ENCODE measurements around the gene PAM. TPM values are rescaled to one million over a fixed set of nuclear protein-coding genes. Genes with fewer than 3 reads are reported as not detected.

Gene PAM
- total RNA-seq, 6 experiments from 2014 or later, result 10.9 to 22.7 (median 16.8) TPM

- Histone ChIP-seq H3K27ac (no peak overlapping the region), H3K4me1 (no peaks in the 10 kb centered on the region), H3K36me3 (no peaks in the 10 kb centered on the region), H3K4me3 (no peak overlapping the region), H3K27me3 (no peaks in the 10 kb centered on the region), H3K9me3 (no peaks in the 10 kb centered on the region)
- ATAC-seq (no peak), DNase-seq (no peak)
- 87% methylated on average over 6 of the region's 6 CpGs for WGBS (ENCODE audit: insufficient coverage, low coverage, low lambda C conversion rate, missing lambda C conversion rate)
- intact Hi-C loops (cut with DNase I), result no loop called here
- TF ChIP-seq CTCF (IDR thresholded peaks at IDR 0.05) (no peak), POLR2A (IDR thresholded peaks at IDR 0.05) (no peak)
Measured at GRCh38 chr5:102857076-102857818, 102.1 kb downstream of the PAM start.

GRCh38 chr5:102858221-102858620 lies 103.1 kb downstream of the PAM start:
- Histone ChIP-seq H3K4me3 (no peak overlapping the region), H3K4me1 (no peaks in the 10 kb centered on the region), H3K36me3 (no peaks in the 10 kb centered on the region), H3K27ac (no peak overlapping the region), H3K9me3 (no peaks in the 10 kb centered on the region), H3K27me3 (no peaks in the 10 kb centered on the region)
- WGBS (ENCODE audit: insufficient coverage, low coverage, low lambda C conversion rate, missing lambda C conversion rate), result 100% methylated on average over 1 of the region's 1 CpG
- intact Hi-C loops (cut with DNase I), result no loop called here
- TF ChIP-seq CTCF (IDR thresholded peaks at IDR 0.05) (no peak), POLR2A (IDR thresholded peaks at IDR 0.05) (no peak)
- ATAC-seq (no peak), DNase-seq (no peak)

GRCh38 chr5:102858808-102859207 lies 103.7 kb downstream of the PAM start:
- Histone ChIP-seq H3K9me3 (no peaks in the 10 kb centered on the region), H3K27me3 (no peaks in the 10 kb centered on the region), H3K4me3 (no peak overlapping the region), H3K27ac (no peak overlapping the region), H3K4me1 (no peaks in the 10 kb centered on the region), H3K36me3 (no peaks in the 10 kb centered on the region)
- TF ChIP-seq CTCF (IDR thresholded peaks at IDR 0.05) (no peak), POLR2A (IDR thresholded peaks at IDR 0.05) (no peak)
- 68% methylated on average over 4 of the region's 4 CpGs for WGBS (ENCODE audit: insufficient coverage, low coverage, low lambda C conversion rate, missing lambda C conversion rate)
- DNase-seq (no peak), ATAC-seq (no peak)
- intact Hi-C loops (cut with DNase I), result no loop called here

GRCh38 chr5:102860035-102860434 lies 104.9 kb downstream of the PAM start:
- no peak for ATAC-seq
- 79% methylated on average over 3 of the region's 3 CpGs for WGBS (ENCODE audit: insufficient coverage, low coverage, low lambda C conversion rate, missing lambda C conversion rate)

More at GRCh38 chr5:102860035-102860434, 104.9 kb downstream of the PAM start:
- Histone ChIP-seq H3K4me3 (no peak overlapping the region), H3K4me1 (no peaks in the 10 kb centered on the region), H3K36me3 (no peaks in the 10 kb centered on the region), H3K9me3 (no peaks in the 10 kb centered on the region), H3K27me3 (no peaks in the 10 kb centered on the region), H3K27ac (no peak overlapping the region)
- intact Hi-C loops (cut with DNase I), result no loop called here
- TF ChIP-seq CTCF (IDR thresholded peaks at IDR 0.05) (no peak), POLR2A (IDR thresholded peaks at IDR 0.05) (no peak)
- DNase-seq, result no peak
